ENCODE measurements around the gene GAS6. TPM values are rescaled to one million over a fixed set of nuclear protein-coding genes. Genes with fewer than 3 reads are reported as not detected.
"Not testable (repeated sequence)": the region's sequence is repeated elsewhere in the genome, so short reads cannot be mapped to it uniquely, and the experiment has no call there.

The GAS6 gene
- total RNA-seq, 1 experiment from 2014 or later = 394 TPM

GRCh38 chr13:113827021-113827420 lies 36.9 kb downstream of the GAS6 start:
- DNase-seq = no peak
- Histone ChIP-seq H3K36me3 (peaks cover 55% of the 10 kb centered on the region), H3K9me3 (no peaks in the 10 kb centered on the region), H3K4me3 (no peak overlapping the region), H3K27me3 (no peaks in the 10 kb centered on the region)

GRCh38 chr13:113826446-113826845 lies 37.4 kb downstream of the GAS6 start:
- not testable (repeated sequence) for DNase-seq, H3K9me3 ChIP-seq, H3K27me3 ChIP-seq, H3K4me3 ChIP-seq
- peaks cover 60% of the 10 kb centered on the region for H3K36me3 ChIP-seq

- peaks cover 55% of the 10 kb centered on the region for H3K36me3 ChIP-seq
- H3K4me3 ChIP-seq = no peak overlapping the region
- no peaks in the 10 kb centered on the region for H3K9me3 ChIP-seq
- no peaks in the 10 kb centered on the region for H3K27me3 ChIP-seq
- DNase-seq = no peak
Observed at GRCh38 chr13:113825841-113826240, 38.0 kb downstream of the GAS6 start.

- Histone ChIP-seq H3K27me3 (no peaks in the 10 kb centered on the region), H3K4me3 (no peak overlapping the region), H3K36me3 (peaks cover 69% of the 10 kb centered on the region), H3K9me3 (no peaks in the 10 kb centered on the region)
- no peak for DNase-seq
Observed at GRCh38 chr13:113823771-113824170, 40.1 kb downstream of the GAS6 start.

GRCh38 chr13:113822956-113823744 lies 40.7 kb downstream of the GAS6 start:
- no peak for DNase-seq
- Histone ChIP-seq H3K36me3 (peaks cover 70% of the 10 kb centered on the region), H3K4me3 (no peak overlapping the region), H3K9me3 (no peaks in the 10 kb centered on the region), H3K27me3 (no peaks in the 10 kb centered on the region)

- no peak for DNase-seq
- Histone ChIP-seq H3K27me3 (no peaks in the 10 kb centered on the region), H3K36me3 (peaks cover 64% of the 10 kb centered on the region), H3K9me3 (no peaks in the 10 kb centered on the region), H3K4me3 (no peak overlapping the region)
Observed at GRCh38 chr13:113822266-113822665, 41.6 kb downstream of the GAS6 start.

- peaks cover 60% of the 10 kb centered on the region for H3K36me3 ChIP-seq
- no peaks in the 10 kb centered on the region for H3K9me3 ChIP-seq
- no peak for DNase-seq
- no peaks in the 10 kb centered on the region for H3K27me3 ChIP-seq
- H3K4me3 ChIP-seq = no peak overlapping the region
Observed at GRCh38 chr13:113821847-113822246, 42.0 kb downstream of the GAS6 start.

GRCh38 chr13:113820813-113821651 lies 42.8 kb downstream of the GAS6 start:
- DNase-seq = peak; percentile 99
- Histone ChIP-seq H3K36me3 (peaks cover 67% of the 10 kb centered on the region), H3K4me3 (no peak overlapping the region), H3K9me3 (no peaks in the 10 kb centered on the region), H3K27me3 (no peaks in the 10 kb centered on the region)

- Histone ChIP-seq H3K36me3 (peaks cover 65% of the 10 kb centered on the region), H3K27me3 (no peaks in the 10 kb centered on the region), H3K9me3 (no peaks in the 10 kb centered on the region), H3K4me3 (no peak overlapping the region)
- no peak for DNase-seq
Observed at GRCh38 chr13:113819731-113820715, 43.9 kb downstream of the GAS6 start.

GRCh38 chr13:113819341-113819730 lies 44.5 kb downstream of the GAS6 start:
- no peak for DNase-seq
- Histone ChIP-seq H3K9me3 (no peaks in the 10 kb centered on the region), H3K4me3 (no peak overlapping the region), H3K27me3 (no peaks in the 10 kb centered on the region), H3K36me3 (peaks cover 59% of the 10 kb centered on the region)

- H3K27me3 ChIP-seq = no peaks in the 10 kb centered on the region
- H3K9me3 ChIP-seq = no peaks in the 10 kb centered on the region
- peaks cover 58% of the 10 kb centered on the region for H3K36me3 ChIP-seq
- no peak overlapping the region for H3K4me3 ChIP-seq
- no peak for DNase-seq
Observed at GRCh38 chr13:113818700-113819295, 45.1 kb downstream of the GAS6 start.

GRCh38 chr13:113817860-113818691 lies 45.8 kb downstream of the GAS6 start:
- Histone ChIP-seq H3K27me3 (no peaks in the 10 kb centered on the region), H3K4me3 (no peak overlapping the region), H3K9me3 (no peaks in the 10 kb centered on the region), H3K36me3 (peaks cover 51% of the 10 kb centered on the region)
- no peak for DNase-seq

- H3K36me3 ChIP-seq = peaks cover 42% of the 10 kb centered on the region
- no peak overlapping the region for H3K4me3 ChIP-seq
- peak; percentile 93 for DNase-seq
- no peaks in the 10 kb centered on the region for H3K27me3 ChIP-seq
- H3K9me3 ChIP-seq = no peaks in the 10 kb centered on the region
Observed at GRCh38 chr13:113816946-113817859, 46.7 kb downstream of the GAS6 start.

- no peaks in the 10 kb centered on the region for H3K9me3 ChIP-seq
- no peaks in the 10 kb centered on the region for H3K27me3 ChIP-seq
- DNase-seq = no peak
- H3K36me3 ChIP-seq = peaks cover 34% of the 10 kb centered on the region
- H3K4me3 ChIP-seq = no peak overlapping the region
Observed at GRCh38 chr13:113816254-113816929, 47.5 kb downstream of the GAS6 start.
